Kidney epithelial cell (primary cell): ENCODE data around the gene TUBB. TPM values are rescaled to one million over a fixed set of nuclear protein-coding genes. Genes with fewer than 3 reads are reported as not detected.

Source experiments
- DNase-seq: peaks from one replicate; pipeline ENCODE4 v3.0.0-alpha.2; 2010; ENCODE audit warnings: low read depth
- H3K27me3 ChIP-seq: 2 replicates; pipeline ENCODE4 v1.6.0; 2011; ENCODE audit warnings: low read length; ENCODE audit not compliant: control insufficient read depth, insufficient read depth
- H3K36me3 ChIP-seq: 2 replicates; pipeline ENCODE4 v1.5.1; 2011; ENCODE audit warnings: low read length; ENCODE audit not compliant: control insufficient read depth, insufficient read depth
- H3K4me3 ChIP-seq: 2 replicates; pipeline ENCODE4 v1.5.1; 2011; ENCODE audit warnings: low read depth, mild to moderate bottlenecking, control low read depth, low read length
- CTCF ChIP-seq: IDR thresholded peaks from 2 replicates; pipeline ENCODE4 v1.5.1; 2011; ENCODE audit warnings: mild to moderate bottlenecking, moderate library complexity, low read length, control low read depth, inconsistent platforms; ENCODE audit not compliant: insufficient read depth, poor library complexity, severe bottlenecking
- total RNA-seq: library from RNA; depleted of rRNA; stranded (reverse); fragments of >200 nt; gene quantifications from 2 replicates; pipeline ENCODE4 v1.2.3, GENCODE V29; 2015

The TUBB gene
- total RNA-seq = 808 and 855 TPM in 2 replicates

GRCh38 chr6:30719791-30720737, at the start of gene TUBB:
TUBB (plus strand) TSS chr6:30720352; CDS start chr6:30720507, 155 bp downstream.
- Histone ChIP-seq H3K36me3 (peaks cover 6% of the 10 kb centered on the region), H3K4me3 (peak within 1 kb of the TSS; percentile 86), H3K27me3 (no peaks in the 10 kb centered on the region)
- no peak for TF ChIP-seq CTCF
- DNase-seq = peak; percentile 88

DNA sequence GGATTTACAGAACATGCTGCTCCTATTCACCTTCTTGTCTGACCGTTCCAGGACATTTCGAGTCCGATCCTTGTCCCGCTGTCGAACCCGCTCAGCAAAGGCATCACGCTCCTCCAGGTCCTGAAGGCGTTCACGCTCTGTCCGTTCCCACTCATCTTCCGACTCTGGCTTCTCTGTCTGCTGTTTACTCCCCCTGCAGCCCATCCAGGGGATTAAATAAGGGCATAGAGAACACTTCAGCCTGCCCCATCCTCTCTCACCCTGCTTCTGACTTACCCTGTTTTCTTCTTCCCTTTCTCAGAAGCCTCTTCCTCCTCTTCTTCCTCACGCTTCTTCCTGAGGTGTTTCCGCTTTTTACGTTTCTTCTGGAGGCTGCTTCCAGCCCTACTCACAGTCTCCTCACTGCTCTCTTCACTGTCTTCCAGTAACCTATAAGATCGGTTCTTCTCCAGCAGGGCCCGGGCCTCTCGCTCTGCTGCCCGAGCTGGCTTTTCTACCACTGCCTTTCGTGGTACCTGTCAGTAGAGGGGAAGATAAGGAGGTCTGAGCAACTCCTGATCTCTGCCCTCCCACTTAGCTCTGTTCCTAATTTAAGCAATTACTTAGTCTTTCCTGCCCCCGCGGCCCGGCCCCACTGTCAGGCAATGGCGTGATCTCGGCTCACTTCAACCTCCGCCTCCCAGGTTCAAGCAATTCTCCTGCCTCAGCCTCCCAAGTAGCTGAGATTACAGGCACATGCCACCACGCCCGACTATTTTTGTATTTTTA, 49.2 kb upstream of the TUBB start:
- peak; percentile 34 for TF ChIP-seq CTCF
- H3K4me3 ChIP-seq = no peak overlapping the region
- peaks cover 2% of the 10 kb centered on the region for H3K36me3 ChIP-seq
- no peak for DNase-seq
- no peaks in the 10 kb centered on the region for H3K27me3 ChIP-seq

DNA sequence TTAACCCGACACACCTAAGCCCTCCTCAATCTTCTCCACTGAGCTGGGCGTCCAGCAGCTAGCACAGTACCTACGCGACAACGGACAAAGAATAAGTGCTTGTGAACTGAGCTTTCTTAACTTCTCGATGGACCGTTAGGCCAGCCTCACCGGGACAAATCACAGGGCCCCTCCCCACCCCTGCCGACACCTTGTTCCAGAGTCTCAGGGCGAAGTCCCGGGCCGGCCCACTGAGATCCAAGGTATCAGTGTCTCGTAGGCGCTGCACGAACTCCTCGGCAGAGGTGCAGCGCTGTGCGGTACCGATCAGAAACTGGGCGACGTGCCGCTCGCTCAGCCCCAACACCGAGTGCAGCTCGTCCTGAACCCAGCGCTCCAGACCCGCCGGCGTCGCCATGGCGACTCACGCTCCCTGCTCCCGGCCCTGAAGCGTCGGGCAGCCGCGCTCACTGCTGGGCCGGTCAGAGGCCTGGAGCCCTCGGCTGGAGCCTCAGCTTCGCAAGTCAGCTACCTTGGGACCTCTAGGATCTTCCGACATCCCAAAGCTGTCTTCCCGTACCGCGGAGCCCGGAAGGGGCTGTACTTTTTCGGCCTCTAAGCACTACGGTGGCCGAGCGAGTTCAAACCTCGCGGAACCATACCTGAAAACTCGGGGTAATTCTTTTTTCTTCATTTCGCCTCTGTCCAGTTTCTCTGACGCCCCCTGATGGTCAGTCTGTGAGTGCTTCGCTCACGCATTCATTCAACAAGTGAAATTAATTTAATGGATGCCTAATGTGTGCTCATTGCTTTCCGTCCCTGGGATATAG, 47.5 kb upstream of the TUBB start, which contains the start of gene DHX16:
Gene DHX16, minus strand, starts transcription at position 562 of the 809 bp plus-strand sequence. Its CDS starts 165 bp downstream, at position 397.
- Histone ChIP-seq H3K27me3 (no peaks in the 10 kb centered on the region), H3K4me3 (peak within 1 kb of the TSS; percentile 87), H3K36me3 (peaks cover 1% of the 10 kb centered on the region)
- DNase-seq = peak; percentile 90
- peak; percentile 79 for TF ChIP-seq CTCF

GRCh38 chr6:30676660-30677285, 43.4 kb upstream of the TUBB start:
- no peak for TF ChIP-seq CTCF
- H3K4me3 ChIP-seq = no peak overlapping the region
- H3K27me3 ChIP-seq = no peaks in the 10 kb centered on the region
- peaks cover 1% of the 10 kb centered on the region for H3K36me3 ChIP-seq
- no peak for DNase-seq

- Histone ChIP-seq H3K4me3 (no peak overlapping the region), H3K36me3 (peaks cover 1% of the 10 kb centered on the region), H3K27me3 (no peaks in the 10 kb centered on the region)
- peak; percentile 98 for TF ChIP-seq CTCF
- DNase-seq = no peak
These were observed 41.0 kb upstream of the TUBB start for GRCh38 chr6:30678964-30679726.
